CD4-positive, alpha-beta T cell treated with Interferon alpha-2 for 1 hour (primary cell): ENCODE data around the gene CYB561D2.

Experiments
- DNase-seq, 2 donors: peaks; one replicate each; pipeline ENCODE4 v3.0.0-alpha.2; 2020 to 2022

Gene CYB561D2

DNA sequence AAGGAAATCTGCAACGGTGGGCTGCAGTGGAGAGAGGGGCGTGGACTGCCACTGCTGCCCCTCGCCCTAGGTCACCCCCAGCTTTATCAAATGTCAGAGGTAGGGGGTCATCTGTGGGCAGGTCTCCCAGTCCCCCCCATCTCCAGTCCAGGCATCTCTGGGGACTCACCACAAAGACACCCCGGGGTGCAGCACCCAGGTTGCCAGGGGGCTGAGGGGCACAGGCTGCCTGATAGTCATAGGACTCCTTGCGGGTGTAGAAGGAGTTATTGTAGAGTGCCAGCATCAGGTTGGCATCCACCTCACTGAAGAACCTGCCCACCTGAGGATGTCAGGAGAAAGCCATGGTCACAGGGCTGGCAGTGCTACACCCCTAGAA lies 15.2 kb downstream of the CYB561D2 start:
- DNase-seq = no peak

DNA sequence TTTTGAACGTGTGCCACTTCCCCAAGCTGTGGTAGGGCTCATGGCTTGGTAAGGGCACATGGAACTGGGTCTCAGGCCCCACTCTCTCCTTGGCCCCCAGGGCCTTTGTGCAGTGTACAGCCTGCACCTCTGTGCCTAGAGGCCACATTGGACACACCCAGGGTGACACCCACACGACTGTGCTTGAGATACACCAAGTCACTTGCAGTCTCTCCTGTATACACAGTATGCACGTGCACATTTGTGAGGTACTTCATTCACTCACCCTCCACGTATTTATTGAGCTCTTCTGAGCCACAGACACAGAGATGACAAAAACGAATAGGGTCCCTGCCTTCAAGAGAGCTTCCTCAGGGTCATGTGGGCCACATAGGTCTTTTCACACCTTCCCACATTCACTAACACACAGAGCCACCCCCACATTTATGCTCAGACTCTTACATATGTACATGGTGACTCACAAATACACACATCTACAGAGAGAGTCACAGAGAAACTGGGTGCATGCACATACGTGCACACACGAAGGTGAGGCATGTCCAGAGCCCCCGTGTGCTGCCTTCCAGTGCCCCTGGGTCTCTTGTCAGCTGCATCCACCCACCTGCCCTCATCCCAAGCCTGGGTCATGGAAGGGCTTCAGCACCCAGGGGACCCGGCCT lies 18.5 kb downstream of the CYB561D2 start:
- DNase-seq = no peak

DNA sequence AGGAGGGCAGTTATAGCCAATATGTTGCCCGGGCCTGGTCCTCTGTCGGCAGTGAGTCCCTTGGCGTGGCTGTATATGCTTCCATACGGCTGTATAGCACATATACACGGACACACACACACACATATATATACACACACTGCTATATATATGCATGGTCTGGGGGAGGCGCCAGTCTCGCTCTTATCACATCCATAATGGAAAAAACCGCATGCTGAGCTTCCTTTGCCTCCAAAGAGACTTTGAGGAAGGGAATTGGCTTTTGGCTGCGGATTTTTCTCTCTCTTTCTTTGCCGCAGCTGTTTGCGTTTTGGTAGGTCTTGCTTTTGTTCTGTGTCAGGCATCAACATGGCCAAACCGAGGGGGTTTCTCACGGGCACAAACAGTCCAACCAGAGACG lies 19.9 kb downstream of the CYB561D2 start:
- no peak for DNase-seq

DNA sequence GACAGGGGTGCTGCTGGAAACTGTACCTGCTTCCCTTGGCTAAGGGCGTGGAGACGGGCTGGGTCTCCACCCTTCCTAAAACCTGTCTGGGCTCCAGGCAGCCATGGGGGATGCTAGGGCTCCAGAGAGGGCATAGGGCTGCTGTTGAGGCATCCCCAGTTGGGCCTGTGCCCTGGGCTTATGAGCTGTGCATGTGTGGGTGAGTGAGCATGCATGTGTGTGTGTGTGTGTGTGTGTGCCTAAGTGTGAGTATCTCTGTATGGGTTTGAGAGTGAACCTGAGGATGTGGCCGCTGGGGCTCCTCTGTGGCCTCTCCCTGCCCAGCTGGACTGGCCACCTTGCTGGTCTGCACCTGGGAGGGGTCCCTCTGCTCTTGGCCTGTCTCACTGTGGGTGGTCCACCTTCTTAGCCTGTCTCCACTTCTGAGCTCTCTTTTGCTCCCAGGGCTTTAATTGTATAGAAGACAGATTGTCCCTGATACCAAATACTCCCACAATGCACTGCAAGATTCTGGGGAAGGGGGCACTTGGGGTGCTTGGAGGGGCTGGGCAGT lies 20.5 kb downstream of the CYB561D2 start:
- DNase-seq = no peak

DNA sequence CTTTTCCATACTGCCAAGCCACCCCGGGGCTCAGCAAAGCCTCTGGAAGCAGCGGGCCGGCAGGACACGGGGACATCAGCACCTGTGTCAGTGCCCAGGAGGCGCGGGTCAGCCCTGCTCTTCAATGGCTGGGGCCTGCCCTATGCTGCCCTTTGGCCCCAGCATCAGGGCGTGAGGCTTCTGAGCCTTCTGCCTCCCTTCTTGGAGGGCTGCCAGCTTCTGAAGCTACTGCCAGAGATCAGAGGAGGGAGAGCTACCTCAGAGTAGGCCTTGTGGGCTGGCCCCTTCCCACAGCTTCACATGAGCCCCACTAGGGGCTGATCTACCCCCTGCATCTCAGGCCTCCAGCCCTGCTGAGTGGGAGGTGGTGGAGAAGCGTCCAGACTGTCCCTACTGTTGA lies 21.7 kb downstream of the CYB561D2 start:
- DNase-seq = no peak

DNA sequence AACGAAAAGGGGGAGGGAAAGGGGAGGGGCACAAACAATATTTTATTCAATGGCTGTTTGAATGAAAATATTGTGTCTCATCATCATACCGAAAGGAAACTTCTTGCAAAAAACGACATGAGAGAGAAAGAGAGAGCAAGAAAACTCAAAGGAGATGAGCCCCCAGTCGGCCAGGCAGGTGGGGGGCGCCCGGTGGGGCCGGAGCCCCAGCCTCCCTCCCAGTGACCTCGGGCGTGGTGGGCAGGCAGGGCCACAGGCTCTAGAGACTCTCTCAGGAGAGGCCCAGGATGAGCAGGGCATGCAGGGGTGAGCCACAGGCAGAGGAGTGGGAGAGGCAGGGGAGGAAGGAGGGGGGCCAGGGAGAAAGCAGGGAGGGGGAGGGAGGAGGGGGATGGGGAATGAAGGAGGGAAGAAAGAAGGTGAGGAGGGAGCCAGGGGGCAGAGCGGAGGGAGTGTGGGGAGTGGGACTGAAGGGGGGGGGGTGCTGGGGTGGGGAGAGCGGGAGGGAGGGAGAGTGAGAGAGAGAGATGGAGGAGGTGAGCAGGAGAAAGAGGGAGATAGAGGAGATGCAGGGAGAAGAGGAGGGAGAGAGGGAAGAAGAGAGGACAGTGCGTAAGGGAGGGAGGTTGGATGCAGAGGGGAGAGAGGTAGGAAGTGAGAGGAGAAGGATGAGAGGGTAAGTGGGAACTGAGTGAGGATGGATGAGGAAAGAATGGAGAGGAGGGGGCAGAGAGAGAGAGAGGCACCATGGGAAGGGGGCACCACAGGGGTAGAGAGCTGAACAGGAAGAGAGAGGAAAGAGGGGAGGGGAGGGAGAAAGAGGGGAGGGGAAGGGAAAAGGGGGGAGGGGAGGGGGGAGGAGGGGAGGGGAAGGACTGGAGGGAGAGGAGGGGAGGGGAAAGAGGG lies 22.7 kb downstream of the CYB561D2 start:
- no peak for DNase-seq

DNA sequence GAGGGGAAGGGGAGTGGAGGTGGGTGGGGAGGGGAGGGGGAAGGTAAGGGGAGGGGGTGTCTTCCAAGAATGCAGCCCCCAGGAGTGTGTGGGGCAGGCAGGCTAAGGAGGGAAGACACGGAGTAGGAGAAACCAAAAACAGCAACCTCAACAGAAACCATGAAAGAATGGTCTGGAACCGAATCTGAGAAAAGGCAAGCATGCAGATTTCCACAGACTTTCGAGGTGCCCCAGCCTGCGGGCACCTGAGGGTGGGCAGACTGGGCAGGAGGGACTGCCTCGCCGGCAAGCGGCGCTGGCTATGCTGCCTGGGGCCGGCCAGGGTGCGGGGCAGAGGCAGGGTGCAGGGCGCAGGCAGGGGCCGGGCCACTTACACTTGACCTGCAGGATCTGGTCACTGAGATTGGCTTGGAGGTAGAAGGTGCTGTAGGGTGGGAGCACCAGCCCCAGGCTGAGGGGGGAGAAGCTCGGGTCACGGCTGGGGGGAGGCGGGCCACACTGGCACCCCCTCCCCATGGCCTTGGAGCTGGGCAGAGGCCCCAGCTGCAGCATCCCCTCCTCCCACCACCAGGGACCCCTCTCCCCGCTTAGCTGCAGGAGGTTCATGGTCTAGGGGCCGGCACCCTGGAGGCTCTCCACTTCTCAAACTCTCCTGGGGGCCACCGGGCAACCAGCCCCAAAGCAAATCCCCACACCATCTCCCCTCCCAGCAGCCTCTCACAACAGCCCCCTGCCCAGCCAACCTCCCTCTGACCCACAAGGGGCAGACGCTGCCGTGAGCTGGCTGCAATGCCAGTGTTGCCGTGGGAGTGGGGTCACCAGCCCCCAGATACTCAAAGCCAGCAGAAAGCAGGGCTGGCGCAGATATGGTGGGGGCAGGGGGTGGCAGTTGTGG lies 23.9 kb downstream of the CYB561D2 start:
- DNase-seq = no peak

DNA sequence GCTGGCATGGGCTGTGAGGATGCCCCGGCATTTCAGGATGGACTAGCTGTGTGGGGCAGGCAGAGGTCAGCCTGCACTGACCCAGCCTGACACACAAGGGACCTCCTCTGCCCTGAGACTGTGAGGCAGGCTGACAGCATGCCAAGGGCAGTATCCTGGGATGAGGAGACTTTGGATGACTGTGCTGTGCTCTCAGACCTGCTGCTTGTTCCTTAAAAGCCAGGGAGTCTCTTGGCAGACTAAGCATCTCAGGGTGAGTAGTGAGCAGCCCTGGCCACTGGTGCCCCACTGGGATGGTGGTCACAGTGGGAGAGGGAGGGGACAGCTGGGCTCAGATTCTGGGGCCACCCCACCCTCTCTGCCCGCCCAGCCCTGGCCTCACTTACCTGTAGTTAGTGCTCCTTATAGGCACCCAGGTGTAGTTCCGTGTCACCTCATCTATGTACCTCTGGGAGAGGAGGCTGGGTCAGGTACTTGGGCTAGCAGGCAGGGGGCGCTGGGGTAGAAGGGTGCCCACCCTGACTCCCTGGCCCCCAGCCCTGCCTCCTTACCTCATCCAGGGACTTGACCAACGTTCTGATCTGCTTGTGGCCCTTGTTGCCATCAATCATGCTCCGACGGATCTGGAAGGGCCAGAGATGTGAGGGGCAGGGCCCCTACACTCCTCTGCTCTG lies 24.7 kb downstream of the CYB561D2 start:
- DNase-seq = no peak

DNA sequence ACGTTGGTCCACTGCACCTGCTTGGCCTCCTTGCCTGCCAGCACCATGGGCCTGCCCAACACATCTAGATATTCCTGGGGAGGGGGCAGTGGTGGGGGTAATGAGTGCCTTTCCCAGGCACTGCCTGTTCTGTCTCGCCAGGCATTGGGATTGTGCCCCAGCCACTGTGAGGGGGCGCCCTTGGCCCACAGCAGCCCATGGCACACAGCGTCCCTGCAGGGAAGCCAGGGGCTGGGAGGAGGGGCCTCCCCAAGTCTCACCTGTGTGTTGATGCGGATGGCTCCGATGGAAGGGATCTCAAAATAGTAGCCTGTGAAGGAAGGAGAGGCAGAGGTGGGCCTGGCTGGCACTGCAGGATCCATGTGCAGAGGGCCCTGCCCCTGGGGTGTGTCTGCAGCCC lies 27.4 kb downstream of the CYB561D2 start:
- DNase-seq = no peak

DNA sequence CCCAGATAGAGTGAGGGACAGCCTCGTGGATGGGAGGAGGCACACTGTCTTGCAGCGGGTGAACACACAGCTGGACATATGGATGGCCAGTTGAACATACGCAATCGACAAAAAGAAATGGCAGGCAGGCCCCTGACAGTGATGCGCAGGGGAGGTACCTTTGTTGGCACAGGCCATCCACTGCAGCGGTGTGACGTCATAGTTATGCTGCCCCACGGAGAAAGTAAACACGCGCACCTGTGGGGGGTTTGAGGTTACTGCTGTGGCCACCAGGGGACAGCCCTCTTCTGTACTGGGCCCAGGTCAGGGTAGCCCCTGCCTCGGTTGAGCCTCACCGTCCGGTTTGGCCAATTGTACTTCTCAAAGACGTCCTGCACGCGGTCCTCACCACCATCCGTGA lies 28.1 kb downstream of the CYB561D2 start:
- no peak for DNase-seq

DNA sequence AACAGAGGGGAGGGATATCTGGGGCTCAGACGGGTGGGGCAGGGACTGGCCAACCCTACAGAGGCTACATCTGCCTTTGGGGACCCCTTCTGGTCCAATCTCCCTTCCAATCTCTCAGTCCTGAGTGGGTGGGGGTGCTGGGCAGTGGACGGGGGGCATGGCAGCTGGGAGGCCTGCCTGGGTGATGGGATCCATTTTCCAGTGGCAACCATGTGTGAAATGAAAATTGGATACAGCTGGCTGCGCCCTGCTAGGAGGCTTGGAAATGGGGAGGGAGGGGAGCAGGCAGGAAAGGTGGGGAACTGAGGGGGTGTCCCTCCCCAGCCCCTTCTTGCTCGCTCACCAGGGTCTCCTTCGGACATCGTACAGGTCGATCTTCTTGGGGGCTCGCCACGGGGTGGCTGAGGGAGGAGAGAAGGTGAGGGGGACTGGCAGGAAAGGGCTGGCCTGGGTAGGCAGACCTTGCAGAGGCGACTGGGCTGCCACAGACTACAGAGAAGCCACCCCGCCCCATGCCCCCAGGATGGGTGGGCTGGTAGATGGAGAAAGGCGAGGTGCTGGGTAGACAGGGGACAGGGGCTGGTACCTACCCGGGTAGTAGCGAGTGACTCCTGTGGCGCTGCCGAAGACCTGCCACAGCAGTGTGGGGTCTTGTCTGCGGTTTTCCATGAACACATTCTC lies 29.9 kb downstream of the CYB561D2 start:
- DNase-seq = no peak

DNA sequence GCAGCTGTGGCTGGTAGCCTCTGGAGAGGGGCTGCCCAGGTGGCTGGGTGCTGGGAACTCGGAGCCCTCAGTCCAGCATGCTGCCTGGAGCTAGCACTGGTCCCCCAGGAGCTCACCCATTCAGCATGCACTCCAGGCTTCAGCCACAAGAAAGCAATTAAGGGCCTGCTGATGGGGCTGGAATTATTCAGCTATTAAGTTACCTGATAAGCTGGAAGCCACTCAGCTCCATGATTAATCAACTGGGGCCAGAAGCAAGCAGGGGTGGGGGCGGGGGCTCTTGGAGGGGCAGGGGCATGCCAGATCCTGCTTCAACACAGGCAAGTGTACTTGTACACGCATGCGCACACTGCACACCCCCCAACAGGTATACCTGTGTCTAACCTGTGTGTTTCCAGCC lies 30.7 kb downstream of the CYB561D2 start:
- DNase-seq = no peak

DNA sequence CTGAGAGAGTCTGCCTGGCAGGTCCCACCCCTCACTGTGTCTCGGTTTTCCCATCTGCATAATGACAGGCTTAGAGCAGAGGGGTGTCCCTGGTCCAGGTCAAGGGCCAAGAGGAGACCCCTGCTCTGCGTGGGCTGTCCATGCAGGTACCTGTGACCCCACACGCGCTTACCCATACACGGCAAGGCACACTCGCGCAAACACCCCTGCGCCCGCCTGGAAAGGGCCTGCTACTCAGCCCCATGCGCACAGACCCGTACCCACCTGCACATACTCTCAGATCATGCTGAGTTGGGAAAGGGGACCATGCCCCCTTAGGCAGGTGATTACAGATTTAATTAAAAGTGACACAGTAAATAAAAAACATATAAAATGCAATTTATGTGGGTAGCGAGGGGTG lies 32.1 kb downstream of the CYB561D2 start:
- no peak for DNase-seq

DNA sequence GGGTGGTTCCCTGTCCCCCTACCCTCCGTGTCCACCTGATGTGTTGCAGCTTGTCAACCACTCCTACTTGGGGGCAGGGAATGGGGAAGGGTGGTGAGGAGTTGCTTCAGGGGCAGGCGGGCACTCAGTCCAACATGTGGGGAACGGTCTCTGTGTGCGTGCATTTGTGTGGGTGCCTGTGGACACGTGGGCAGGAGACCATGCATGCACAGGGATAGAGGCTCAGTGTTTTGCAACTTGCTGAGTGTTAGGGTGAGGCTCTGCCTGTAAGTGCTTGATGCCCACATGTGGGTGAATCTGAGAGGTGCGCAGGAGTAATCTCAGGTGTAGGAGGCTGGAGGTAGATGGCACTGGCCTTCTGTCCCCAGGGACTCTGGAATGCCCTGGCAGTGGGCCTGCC lies 33.1 kb downstream of the CYB561D2 start:
- no peak for DNase-seq

DNA sequence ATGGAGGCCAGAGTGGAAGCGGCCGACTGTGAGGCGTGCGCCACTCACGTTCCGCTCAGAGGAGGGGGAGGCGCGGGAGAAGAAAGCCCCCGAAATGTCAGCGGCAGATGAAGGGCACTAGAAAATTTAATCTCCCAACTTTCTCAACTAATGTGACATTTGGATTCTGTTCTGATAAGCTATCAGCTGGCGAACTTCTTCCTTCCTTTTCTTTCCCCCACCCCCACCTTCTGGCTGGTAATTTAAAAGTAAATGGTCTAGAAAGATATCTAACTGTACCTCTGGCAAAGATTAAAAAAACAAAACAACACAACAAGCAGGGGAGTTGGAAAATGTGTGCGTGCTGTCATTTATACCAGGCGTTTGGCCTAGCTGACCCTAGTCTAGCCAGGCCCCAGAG lies 35.1 kb downstream of the CYB561D2 start:
- no peak for DNase-seq

DNA sequence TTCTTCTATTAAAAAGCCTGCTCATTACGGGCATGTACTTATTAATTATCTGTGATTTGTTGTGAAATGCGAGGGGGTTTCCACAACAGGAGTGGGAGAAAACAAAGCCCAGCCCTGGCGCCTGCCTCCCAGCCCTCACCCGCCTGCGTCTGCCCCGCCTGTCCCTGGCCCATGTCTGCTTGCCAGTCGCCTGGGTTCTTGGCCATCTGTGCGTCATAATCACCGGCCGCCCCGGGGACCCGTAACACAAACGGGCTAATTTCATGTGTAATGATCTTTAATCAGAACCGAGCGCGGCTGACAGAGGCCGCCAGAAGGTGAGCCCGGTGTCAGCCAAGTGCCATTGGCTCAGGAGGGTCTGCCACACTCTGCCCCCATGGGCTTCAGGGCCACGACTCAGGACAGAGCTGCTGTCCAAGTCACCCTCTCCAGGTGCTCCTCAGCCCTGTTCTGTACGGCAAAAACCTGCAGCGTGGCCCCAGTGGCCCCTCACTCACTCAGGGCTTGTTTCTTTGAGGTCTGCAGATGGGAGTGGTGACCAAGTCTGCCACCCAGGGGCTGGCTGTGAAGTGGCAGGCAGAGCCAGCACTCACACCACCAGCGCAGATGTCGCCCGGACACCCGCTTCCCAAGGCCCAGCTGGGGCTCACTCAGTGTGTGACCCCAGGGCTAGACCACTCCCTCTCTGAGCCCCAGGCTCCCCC lies 37.5 kb downstream of the CYB561D2 start:
- DNase-seq = no peak

DNA sequence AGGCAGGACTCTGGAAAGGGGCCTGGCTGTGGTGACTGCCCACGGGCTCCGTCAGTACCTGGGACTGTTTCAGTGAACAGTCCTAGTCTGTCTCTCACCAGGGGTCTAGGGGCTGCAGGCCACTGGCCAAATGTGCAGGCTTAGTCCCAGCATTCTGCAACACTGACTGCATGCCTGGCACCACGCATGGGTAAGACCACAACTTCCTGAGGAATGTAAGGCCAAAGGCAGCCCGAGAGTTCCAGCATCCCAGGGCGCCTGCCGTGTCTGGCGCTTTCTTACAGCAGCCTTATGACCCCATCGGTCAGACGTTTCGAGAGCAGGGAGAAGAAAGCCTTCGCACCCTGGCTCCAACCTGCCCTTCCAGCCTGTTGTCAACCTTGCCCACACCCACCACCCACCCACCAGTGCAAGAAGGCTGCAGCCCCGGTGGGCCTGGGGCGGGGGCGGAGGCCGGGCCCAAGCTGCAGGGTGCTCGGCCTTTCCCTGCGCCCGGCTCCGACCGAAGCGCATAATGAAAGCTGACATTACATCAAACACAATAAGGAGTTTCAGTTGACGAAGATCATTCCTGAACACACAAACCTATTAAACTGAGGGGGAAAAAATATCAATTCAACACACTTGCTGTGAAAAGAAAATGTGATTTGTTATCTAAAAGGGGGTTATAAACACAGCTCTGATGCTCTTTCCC lies 38.2 kb downstream of the CYB561D2 start:
- DNase-seq = no peak

DNA sequence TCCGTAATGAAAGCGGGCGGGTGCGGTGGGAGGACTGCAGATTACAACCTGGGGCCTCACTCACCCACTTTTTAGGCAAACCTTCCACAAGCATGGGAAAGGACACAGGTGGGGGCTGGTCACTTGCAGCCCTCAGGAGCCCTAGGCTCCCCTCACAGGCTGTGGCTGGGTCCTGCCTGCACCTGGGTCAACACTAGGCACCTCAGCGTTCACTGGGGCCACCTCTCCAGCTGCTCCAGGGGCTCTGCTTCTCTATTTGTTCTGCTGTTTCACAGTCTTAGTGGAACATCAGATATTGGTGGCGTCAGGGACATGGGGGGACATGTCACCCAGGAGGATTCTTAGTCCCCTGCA lies 38.7 kb downstream of the CYB561D2 start:
- DNase-seq = no peak

DNA sequence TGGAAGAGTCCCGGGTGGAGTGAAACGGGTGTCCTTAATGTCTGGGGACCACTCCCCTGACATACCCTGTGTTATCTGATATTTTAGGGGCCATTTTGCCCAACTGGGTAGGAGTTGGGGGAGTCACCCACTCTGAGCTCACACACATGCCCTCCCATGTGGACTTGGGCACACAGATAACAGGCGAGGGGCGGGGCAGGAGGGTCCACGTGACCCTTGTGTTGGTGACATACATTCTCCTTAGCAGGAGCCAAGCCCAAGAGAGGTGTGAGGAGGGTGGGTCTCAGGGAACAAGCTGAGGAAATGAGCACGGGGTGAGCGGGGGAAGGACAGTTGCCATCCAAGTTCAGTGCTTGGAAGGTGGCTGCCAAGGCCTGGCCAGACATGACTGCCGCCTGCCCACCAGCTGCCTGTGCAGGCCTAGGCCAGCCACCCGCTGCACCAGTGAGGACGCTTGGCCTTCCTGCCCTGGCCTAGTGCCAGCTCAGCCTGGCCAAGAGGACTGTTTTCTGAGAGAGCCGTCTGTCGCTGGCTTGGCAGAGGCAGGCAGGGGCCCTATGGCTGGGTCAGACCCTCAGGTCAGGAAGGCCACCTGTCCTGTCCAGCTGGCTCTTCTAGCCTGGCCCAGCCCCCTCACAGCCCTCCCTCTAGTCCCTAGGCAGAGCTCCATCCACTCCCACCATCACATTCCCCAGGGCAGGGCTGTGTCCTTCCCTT lies 40.0 kb downstream of the CYB561D2 start:
- no peak for DNase-seq

DNA sequence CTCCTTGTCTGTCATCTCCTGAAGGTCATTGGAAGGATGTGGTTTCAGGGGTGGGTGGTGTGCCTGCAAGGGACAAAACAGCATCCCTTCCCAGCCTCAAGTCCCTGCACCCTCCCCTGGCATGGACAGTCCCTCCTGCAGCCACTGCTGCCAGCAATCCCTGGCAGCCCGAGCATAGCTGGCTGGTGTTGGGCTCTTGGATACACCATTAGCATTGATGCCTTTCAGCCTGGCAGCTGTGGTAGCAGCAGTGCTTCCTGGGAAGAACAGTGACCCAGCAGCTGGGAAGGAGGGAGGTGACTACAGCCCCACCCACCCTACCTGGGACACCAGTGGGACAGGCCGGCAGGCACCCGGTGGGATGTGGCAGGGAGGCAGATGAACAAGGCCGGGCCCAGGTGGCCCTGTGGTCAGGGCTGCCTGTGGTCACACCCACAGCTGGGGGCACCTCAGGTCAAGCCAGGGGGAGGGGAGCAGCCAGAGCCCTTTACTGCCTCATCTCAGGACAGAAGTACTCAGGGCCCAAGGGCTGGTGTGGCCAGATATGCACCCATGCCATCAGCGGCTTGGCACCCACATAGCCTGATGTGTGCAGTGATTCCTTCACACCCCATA lies 41.5 kb downstream of the CYB561D2 start:
- no peak for DNase-seq
